NOMO-1 (cell line): ENCODE data around the gene RAD54L2.
"Not testable (repeated sequence)": the region's sequence is repeated elsewhere in the genome, so short reads cannot be mapped to it uniquely, and the experiment has no call there.

Source experiments
- DNase-seq, 2 experiments: peaks; one replicate each; lab custom pipeline; 2025; ENCODE audit not compliant: unreplicated experiment in 2 of 2; lab: John Stamatoyannopoulos, UW

The RAD54L2 gene, protein sequence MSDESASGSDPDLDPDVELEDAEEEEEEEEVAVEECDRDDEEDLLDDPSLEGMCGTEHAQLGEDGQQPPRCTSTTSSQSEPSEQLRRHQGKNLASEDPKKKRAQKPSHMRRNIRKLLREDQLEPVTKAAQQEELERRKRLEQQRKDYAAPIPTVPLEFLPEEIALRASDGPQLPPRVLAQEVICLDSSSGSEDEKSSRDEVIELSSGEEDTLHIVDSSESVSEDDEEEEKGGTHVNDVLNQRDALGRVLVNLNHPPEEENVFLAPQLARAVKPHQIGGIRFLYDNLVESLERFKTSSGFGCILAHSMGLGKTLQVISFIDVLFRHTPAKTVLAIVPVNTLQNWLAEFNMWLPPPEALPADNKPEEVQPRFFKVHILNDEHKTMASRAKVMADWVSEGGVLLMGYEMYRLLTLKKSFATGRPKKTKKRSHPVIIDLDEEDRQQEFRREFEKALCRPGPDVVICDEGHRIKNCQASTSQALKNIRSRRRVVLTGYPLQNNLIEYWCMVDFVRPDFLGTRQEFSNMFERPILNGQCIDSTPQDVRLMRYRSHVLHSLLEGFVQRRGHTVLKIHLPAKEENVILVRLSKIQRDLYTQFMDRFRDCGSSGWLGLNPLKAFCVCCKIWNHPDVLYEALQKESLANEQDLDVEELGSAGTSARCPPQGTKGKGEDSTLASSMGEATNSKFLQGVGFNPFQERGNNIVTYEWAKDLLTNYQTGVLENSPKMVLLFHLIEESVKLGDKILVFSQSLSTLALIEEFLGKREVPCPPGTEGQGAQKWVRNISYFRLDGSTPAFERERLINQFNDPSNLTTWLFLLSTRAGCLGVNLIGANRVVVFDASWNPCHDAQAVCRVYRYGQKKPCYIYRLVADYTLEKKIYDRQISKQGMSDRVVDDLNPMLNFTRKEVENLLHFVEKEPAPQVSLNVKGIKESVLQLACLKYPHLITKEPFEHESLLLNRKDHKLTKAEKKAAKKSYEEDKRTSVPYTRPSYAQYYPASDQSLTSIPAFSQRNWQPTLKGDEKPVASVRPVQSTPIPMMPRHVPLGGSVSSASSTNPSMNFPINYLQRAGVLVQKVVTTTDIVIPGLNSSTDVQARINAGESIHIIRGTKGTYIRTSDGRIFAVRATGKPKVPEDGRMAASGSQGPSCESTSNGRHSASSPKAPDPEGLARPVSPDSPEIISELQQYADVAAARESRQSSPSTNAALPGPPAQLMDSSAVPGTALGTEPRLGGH (N-terminal part only)

DNA sequence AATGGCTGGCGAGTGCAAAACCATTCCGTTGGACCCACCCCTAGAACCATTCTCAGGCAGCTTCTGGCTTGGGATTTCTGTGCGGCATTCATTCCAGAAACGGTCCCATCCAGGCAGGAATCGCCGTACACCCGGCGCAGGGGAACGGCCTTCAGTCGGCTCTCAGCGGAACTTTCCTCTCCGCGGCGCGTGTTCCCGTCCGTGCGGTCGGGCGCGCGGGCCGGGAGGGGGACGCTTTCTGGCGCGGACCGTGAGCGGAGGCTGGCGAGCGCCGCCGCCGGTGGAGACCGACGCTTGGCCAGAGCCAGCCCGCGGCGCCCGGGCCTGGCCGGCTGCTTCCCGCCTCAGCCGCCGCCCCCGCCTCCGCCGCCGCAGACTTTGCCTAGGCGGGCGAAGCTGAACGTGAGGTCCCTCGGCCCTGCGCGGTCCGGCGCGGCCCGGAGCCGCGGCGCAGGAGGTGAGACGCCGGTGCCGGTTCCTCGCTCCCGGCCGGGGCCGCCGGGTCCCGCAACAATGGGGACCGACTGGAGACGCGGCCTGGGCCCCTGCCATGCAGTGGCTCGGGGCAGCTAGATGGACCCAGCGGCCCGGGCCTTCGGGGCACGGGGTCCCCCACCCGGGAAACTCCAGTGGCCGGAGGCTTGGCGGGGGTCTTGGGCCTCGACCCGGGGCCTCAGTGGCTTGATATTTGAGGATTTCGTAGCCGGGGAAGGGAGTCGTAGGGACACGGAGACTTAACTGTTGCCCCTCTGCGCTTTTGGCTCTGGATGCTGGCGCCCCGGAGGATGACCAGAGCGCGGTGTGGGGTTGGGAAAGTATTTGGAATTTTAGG lies at the start of gene RAD54L2:
RAD54L2 (plus strand) TSS at position 261 of the 832 bp plus-strand sequence. CDS start 51,702 bp downstream, outside the sequence.
- peak; percentile 61 to 67 for DNase-seq

- peak; percentile 87 to 96 for DNase-seq
These were observed 39.4 kb upstream of the RAD54L2 start for GRCh38 chr3:51498876-51499738.

DNA sequence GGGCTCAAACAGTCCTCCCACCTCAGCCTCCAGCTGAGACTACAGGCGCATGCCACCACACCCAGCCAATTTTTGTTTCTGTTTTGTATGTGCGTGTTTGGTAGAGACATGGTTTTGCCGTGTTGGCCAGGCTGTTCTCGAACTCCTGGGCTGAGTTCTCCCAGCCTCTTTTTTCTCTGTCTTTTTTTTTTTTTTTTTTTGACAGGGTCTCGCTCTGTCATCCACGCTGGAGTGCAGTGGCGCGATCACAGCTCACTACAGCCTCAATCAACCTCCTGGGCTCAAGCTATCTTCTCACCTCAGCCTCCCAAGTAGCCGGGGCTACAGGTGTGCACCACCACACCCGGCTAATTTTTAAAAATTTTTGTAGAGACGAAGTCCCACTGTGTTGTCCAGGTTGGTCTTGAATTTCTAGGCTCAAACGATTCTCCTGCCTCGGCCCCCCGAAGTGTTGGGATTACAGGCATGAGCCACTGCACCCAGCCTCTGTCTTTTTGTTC lies 37.8 kb upstream of the RAD54L2 start:
- no peak for DNase-seq

GRCh38 chr3:51501833-51502561 lies 36.5 kb upstream of the RAD54L2 start:
- peak; percentile 64 to 66 for DNase-seq

DNA sequence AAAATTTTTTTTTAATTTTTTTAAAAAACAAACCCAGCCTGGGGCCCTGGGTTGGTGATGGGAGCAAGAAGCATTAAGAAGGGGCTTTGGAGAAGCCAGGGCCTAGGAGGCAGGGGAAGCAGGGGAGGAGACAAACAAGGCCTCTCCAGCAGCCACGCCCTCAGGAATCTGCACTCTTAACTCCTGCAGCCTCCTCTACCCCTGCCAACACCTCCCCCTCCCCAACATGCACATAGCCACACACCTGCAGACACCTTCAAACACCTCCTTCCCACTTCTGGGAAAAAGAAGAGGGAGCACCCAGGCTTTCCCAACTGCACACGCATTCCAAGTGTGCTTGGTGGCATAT lies 36.0 kb upstream of the RAD54L2 start:
- no peak for DNase-seq

DNA sequence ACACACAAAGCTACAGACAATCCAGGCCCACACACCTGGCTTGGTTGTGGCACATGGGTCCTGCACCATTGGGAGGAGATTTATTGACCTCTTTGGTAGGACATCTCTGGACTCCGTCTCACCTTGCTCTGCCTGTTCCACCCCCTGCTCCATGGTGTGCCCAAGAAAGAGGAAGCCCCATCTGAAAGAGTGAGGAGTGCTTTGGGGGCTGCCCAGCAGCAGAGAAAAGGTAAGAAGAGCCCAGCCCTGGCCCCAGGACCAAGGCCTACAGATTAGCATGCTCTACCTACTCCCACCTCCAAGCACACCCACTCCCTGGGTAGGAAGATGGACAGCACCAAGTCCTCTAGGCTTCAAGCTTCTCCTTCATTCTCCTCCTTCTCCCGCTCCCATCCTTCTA lies 35.5 kb upstream of the RAD54L2 start:
- no peak for DNase-seq

DNA sequence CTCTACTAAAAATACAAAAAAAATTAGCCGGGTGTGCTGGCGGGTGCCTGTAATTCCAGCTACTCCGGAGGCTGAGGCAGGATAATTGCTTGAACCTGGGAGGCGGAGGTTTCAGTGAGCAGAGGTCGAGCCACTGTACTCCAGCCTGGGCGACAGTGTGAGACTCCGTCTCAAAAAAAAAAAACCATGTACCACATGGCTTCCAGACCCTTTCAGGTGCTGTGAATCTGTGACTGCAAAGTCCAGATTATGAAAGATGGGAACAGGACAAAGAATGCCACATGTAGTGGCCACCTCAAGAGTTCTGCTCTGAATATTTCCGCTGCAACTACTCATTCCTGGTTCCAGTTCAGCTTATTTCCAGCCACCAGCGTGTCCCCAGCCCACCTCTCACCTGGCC lies 30.3 kb upstream of the RAD54L2 start:
- no peak for DNase-seq

- no peak for DNase-seq
These were observed 27.5 kb upstream of the RAD54L2 start for GRCh38 chr3:51510996-51511395.

- no peak for DNase-seq
These were observed 24.3 kb upstream of the RAD54L2 start for GRCh38 chr3:51514210-51514609.

GRCh38 chr3:51519848-51520247 lies 18.7 kb upstream of the RAD54L2 start:
- DNase-seq: no peak

- DNase-seq: not testable (repeated sequence)
These were observed 17.4 kb upstream of the RAD54L2 start for GRCh38 chr3:51520906-51521730.

DNA sequence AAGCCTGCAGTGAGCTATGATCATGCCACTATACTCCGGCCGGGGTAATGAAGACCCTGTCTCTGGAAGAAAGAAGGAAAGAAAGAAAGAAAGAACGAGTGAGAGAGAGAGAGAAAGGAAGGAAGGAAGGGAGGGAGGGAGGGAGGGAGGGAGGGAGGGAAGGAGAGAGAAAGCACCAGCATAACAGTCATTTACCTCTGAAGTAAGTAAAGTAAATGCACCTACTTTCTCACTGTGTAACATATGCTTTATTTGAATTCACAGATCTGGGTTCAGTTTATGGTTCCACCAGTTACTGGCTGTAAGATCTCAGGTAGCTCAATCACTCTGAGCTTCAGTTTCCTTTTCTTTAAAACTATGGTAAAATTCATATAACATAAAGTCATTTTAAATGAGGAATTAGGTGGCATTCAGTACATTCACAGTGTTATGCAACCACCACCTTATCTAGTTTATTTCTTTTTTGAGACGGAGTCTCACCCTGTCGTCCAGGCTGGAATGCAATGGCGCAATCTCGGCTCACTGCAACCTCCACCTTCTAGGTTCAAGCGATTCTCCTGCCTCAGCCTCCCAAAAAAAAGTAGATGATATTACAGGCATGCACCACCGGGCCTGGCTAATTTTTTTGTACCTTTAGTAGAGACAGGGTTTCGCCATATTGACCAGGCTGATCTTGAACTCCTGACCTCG lies 16.1 kb upstream of the RAD54L2 start:
- DNase-seq: peak in 1 of 2 experiments; percentile 20

DNA sequence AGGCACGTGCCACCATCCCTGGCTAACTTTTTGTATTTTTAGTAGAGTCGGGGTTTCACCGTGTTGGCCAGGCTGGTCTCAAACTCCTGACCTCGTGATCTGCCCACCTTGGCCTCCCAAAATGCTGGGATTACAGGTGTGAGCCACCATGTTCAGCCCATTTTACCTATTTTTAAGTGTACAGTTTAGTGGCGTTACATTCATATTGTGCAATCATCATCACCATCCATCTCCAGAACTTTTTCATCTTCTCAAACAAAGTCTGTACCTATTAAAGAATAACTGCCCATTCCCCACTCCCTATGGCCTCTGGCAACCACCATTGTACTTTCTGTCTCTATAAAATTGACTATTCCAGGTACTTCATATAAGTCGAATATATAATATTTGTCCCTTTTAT lies 13.6 kb upstream of the RAD54L2 start:
- not testable (repeated sequence) for DNase-seq

DNA sequence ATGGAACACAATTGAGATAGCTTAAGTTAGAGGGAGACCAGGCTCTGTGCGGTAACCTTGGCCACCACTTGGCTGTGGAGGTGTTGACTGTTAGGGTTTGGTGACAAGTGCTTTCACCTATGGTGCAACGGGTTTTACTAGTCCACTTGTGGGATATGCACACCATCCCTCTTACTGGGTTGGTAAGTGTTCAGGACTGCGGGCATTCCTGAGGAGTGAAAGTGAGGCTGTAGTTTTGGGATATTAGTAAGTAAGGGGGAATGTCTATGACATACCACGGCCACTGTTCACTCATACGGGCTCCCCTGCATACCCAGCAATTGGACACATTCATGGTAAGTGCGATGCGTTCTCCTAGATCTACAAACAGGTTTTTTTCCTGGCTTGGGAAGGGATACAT lies 8.0 kb upstream of the RAD54L2 start:
- no peak for DNase-seq

- DNase-seq: no peak
These were observed 3.1 kb upstream of the RAD54L2 start for GRCh38 chr3:51535146-51536019.

- not testable (repeated sequence) for DNase-seq
These were observed 888 bp upstream of the RAD54L2 start for GRCh38 chr3:51537631-51538030.
